HEK293 (cell line): Measurements from ENCODE around the gene PIK3R1.
A peak's percentile ranks its signal among the peaks of the same experiment; 100 is the strongest.

Source experiments
- BCL11B ChIP-seq: fragments of 450-650 bp; formaldehyde crosslinking; IDR thresholded peaks from 2 replicates; pipeline ENCODE4 v1.5.1; 2016; ENCODE audit warnings: low read depth, missing biosample characterization, missing genetic modification characterization
- KLF16 ChIP-seq: fragments of 450-650 bp; formaldehyde crosslinking; IDR thresholded peaks from 2 replicates; pipeline ENCODE4 v1.5.1; 2017; ENCODE audit warnings: missing biosample characterization, missing genetic modification characterization
- TRIM28 ChIP-seq: IDR thresholded peaks from 2 replicates; pipeline ENCODE4 v1.6.1; 2011; ENCODE audit warnings: low read length, control low read depth, borderline replicate concordance
- ZFP69B ChIP-seq: fragments of 450-650 bp; formaldehyde crosslinking; IDR thresholded peaks from 2 replicates; pipeline ENCODE4 v1.5.1; 2016; ENCODE audit warnings: missing biosample characterization, missing genetic modification characterization
- ZNF10 ChIP-seq: fragments of 450-650 bp; formaldehyde crosslinking; IDR thresholded peaks from 2 replicates; pipeline ENCODE4 v1.5.1; 2017; ENCODE audit warnings: missing biosample characterization, missing genetic modification characterization
- ZNF16 ChIP-seq: fragments of 450-650 bp; formaldehyde crosslinking; IDR thresholded peaks from 2 replicates; pipeline ENCODE4 v1.5.1; 2016; ENCODE audit warnings: low read depth, missing biosample characterization, missing genetic modification characterization
- ZNF324 ChIP-seq: fragments of 450-650 bp; formaldehyde crosslinking; IDR thresholded peaks from 2 replicates; pipeline ENCODE4 v1.5.1; 2016; ENCODE audit warnings: missing biosample characterization, missing genetic modification characterization
- ZNF768 ChIP-seq: fragments of 450-650 bp; formaldehyde crosslinking; IDR thresholded peaks from 2 replicates; pipeline ENCODE4 v1.5.1; 2018; ENCODE audit warnings: missing biosample characterization, mild to moderate bottlenecking, missing genetic modification characterization
- TF ChIP-seq, protein P1 (sequence below): fragments of 450-650 bp; formaldehyde crosslinking; IDR thresholded peaks from 2 replicates; pipeline ENCODE4 v1.5.1; 2016; ENCODE audit warnings: missing biosample characterization, missing genetic modification characterization, borderline replicate concordance
- TF ChIP-seq, protein P2 (sequence below): fragments of 450-650 bp; formaldehyde crosslinking; IDR thresholded peaks from 2 replicates; pipeline ENCODE4 v1.5.1; 2016; ENCODE audit warnings: missing biosample characterization, missing genetic modification characterization
- TF ChIP-seq, protein P3 (sequence below): fragments of 450-650 bp; formaldehyde crosslinking; IDR thresholded peaks from 2 replicates; pipeline ENCODE4 v1.5.1; 2016; ENCODE audit warnings: missing biosample characterization, missing genetic modification characterization
- TF ChIP-seq, protein P4 (sequence below): fragments of 450-650 bp; formaldehyde crosslinking; IDR thresholded peaks from 2 replicates; pipeline ENCODE4 v1.5.1; 2016; ENCODE audit warnings: missing biosample characterization, missing genetic modification characterization
- TF ChIP-seq, protein P5 (sequence below): fragments of 450-650 bp; formaldehyde crosslinking; IDR thresholded peaks from 2 replicates; pipeline ENCODE4 v1.5.1; 2016; ENCODE audit warnings: missing biosample characterization, missing genetic modification characterization
- TF ChIP-seq, protein P6 (sequence below): fragments of 450-650 bp; formaldehyde crosslinking; IDR thresholded peaks from 2 replicates; pipeline ENCODE4 v1.5.1; 2016; ENCODE audit warnings: missing biosample characterization, missing genetic modification characterization
- TF ChIP-seq, protein P7 (sequence below): fragments of 450-650 bp; formaldehyde crosslinking; IDR thresholded peaks from 2 replicates; pipeline ENCODE4 v1.5.1; 2017; ENCODE audit warnings: missing biosample characterization, mild to moderate bottlenecking, missing genetic modification characterization, moderate library complexity
- TF ChIP-seq, protein P8 (sequence below): fragments of 450-650 bp; formaldehyde crosslinking; conservative IDR thresholded peaks from 2 replicates; pipeline ENCODE4 v1.5.1; 2016; ENCODE audit warnings: low read depth, missing biosample characterization, missing genetic modification characterization

PIK3R1 gene

DNA sequence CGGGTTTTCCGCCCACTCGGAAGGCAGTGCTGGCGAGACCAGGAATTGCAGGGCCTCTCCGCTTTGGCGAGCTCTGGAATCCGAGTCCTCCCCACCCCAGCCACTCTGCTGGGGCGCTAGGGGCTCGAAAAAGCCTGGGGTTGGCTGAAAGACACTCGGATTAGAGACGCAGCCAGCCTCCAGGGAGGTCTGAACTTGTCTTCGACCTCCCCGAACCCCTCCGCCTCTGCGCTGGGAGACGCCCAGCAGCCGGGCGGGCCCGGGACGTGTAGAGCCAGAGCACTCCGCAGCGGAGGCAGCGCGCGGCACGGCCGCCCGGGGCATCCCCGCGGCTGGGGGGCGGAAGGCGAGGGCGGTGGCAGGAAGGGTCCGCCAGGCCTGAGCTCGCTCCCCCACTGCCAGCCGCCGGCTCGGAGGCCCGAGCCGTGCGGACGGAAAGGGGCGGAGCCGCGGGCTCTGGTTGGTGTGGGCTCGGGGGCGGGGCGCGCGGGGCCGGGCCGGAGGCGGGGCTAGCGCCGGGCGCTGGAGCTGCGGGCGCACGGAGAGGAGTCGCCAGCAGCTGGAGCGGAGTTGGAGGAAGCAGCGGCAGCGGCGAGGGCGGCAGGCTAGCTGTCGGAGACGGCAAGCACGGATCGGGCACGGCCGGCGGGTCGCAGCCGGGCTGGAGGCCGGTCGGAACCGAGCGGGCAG lies at the start of gene PIK3R1 (continued):
- TF ChIP-seq, protein P1, sequence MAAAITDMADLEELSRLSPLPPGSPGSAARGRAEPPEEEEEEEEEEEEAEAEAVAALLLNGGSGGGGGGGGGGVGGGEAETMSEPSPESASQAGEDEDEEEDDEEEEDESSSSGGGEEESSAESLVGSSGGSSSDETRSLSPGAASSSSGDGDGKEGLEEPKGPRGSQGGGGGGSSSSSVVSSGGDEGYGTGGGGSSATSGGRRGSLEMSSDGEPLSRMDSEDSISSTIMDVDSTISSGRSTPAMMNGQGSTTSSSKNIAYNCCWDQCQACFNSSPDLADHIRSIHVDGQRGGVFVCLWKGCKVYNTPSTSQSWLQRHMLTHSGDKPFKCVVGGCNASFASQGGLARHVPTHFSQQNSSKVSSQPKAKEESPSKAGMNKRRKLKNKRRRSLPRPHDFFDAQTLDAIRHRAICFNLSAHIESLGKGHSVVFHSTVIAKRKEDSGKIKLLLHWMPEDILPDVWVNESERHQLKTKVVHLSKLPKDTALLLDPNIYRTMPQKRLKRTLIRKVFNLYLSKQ (tag by site-specific recombination), result no peak
- TF ChIP-seq BCL11B (tag by site-specific recombination), result 0 out of 2 replicates have a peak, but pooled peaks have one; percentile 2
- TF ChIP-seq, protein P2, sequence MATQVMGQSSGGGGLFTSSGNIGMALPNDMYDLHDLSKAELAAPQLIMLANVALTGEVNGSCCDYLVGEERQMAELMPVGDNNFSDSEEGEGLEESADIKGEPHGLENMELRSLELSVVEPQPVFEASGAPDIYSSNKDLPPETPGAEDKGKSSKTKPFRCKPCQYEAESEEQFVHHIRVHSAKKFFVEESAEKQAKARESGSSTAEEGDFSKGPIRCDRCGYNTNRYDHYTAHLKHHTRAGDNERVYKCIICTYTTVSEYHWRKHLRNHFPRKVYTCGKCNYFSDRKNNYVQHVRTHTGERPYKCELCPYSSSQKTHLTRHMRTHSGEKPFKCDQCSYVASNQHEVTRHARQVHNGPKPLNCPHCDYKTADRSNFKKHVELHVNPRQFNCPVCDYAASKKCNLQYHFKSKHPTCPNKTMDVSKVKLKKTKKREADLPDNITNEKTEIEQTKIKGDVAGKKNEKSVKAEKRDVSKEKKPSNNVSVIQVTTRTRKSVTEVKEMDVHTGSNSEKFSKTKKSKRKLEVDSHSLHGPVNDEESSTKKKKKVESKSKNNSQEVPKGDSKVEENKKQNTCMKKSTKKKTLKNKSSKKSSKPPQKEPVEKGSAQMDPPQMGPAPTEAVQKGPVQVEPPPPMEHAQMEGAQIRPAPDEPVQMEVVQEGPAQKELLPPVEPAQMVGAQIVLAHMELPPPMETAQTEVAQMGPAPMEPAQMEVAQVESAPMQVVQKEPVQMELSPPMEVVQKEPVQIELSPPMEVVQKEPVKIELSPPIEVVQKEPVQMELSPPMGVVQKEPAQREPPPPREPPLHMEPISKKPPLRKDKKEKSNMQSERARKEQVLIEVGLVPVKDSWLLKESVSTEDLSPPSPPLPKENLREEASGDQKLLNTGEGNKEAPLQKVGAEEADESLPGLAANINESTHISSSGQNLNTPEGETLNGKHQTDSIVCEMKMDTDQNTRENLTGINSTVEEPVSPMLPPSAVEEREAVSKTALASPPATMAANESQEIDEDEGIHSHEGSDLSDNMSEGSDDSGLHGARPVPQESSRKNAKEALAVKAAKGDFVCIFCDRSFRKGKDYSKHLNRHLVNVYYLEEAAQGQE (tag by site-specific recombination), result 0 out of 2 replicates have a peak, but pooled peaks have one; percentile 23
- peak; percentile 26; the same call in 1 of the 2 replicates for TF ChIP-seq ZNF16 (tag by site-specific recombination)
- TF ChIP-seq, protein P3, sequence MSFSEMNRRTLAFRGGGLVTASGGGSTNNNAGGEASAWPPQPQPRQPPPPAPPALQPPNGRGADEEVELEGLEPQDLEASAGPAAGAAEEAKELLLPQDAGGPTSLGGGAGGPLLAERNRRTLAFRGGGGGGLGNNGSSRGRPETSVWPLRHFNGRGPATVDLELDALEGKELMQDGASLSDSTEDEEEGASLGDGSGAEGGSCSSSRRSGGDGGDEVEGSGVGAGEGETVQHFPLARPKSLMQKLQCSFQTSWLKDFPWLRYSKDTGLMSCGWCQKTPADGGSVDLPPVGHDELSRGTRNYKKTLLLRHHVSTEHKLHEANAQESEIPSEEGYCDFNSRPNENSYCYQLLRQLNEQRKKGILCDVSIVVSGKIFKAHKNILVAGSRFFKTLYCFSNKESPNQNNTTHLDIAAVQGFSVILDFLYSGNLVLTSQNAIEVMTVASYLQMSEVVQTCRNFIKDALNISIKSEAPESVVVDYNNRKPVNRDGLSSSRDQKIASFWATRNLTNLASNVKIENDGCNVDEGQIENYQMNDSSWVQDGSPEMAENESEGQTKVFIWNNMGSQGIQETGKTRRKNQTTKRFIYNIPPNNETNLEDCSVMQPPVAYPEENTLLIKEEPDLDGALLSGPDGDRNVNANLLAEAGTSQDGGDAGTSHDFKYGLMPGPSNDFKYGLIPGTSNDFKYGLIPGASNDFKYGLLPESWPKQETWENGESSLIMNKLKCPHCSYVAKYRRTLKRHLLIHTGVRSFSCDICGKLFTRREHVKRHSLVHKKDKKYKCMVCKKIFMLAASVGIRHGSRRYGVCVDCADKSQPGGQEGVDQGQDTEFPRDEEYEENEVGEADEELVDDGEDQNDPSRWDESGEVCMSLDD, result peak; percentile 42; the same call in 1 of the 2 replicates
- TF ChIP-seq, protein P4, sequence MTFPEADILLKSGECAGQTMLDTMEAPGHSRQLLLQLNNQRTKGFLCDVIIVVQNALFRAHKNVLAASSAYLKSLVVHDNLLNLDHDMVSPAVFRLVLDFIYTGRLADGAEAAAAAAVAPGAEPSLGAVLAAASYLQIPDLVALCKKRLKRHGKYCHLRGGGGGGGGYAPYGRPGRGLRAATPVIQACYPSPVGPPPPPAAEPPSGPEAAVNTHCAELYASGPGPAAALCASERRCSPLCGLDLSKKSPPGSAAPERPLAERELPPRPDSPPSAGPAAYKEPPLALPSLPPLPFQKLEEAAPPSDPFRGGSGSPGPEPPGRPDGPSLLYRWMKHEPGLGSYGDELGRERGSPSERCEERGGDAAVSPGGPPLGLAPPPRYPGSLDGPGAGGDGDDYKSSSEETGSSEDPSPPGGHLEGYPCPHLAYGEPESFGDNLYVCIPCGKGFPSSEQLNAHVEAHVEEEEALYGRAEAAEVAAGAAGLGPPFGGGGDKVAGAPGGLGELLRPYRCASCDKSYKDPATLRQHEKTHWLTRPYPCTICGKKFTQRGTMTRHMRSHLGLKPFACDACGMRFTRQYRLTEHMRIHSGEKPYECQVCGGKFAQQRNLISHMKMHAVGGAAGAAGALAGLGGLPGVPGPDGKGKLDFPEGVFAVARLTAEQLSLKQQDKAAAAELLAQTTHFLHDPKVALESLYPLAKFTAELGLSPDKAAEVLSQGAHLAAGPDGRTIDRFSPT, result peak; percentile 94
- TF ChIP-seq, protein P5, sequence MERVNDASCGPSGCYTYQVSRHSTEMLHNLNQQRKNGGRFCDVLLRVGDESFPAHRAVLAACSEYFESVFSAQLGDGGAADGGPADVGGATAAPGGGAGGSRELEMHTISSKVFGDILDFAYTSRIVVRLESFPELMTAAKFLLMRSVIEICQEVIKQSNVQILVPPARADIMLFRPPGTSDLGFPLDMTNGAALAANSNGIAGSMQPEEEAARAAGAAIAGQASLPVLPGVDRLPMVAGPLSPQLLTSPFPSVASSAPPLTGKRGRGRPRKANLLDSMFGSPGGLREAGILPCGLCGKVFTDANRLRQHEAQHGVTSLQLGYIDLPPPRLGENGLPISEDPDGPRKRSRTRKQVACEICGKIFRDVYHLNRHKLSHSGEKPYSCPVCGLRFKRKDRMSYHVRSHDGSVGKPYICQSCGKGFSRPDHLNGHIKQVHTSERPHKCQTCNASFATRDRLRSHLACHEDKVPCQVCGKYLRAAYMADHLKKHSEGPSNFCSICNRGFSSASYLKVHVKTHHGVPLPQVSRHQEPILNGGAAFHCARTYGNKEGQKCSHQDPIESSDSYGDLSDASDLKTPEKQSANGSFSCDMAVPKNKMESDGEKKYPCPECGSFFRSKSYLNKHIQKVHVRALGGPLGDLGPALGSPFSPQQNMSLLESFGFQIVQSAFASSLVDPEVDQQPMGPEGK (tag by site-specific recombination), result peak; percentile 95
- peak; percentile 39 for TF ChIP-seq ZFP69B (tag by site-specific recombination)
- TF ChIP-seq ZNF768, result 0 out of 2 replicates have a peak, but pooled peaks have one; percentile 21
- TF ChIP-seq, protein P6, sequence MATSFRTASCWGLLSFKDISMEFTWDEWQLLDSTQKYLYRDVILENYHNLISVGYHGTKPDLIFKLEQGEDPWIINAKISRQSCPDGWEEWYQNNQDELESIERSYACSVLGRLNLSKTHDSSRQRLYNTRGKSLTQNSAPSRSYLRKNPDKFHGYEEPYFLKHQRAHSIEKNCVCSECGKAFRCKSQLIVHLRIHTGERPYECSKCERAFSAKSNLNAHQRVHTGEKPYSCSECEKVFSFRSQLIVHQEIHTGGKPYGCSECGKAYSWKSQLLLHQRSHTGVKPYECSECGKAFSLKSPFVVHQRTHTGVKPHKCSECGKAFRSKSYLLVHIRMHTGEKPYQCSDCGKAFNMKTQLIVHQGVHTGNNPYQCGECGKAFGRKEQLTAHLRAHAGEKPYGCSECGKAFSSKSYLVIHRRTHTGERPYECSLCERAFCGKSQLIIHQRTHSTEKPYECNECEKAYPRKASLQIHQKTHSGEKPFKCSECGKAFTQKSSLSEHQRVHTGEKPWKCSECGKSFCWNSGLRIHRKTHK, result no peak
- TF ChIP-seq KLF16 (tag by site-specific recombination), result peak; percentile 39; the same call in 1 of the 2 replicates
- no peak for TF ChIP-seq TRIM28
- peak; percentile 76; the same call in 1 of the 2 replicates for TF ChIP-seq ZNF324 (tag by site-specific recombination)
- TF ChIP-seq, protein P7, sequence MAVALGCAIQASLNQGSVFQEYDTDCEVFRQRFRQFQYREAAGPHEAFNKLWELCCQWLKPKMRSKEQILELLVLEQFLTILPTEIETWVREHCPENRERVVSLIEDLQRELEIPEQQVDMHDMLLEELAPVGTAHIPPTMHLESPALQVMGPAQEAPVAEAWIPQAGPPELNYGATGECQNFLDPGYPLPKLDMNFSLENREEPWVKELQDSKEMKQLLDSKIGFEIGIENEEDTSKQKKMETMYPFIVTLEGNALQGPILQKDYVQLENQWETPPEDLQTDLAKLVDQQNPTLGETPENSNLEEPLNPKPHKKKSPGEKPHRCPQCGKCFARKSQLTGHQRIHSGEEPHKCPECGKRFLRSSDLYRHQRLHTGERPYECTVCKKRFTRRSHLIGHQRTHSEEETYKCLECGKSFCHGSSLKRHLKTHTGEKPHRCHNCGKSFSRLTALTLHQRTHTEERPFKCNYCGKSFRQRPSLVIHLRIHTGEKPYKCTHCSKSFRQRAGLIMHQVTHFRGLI (tag by site-specific recombination), result peak; percentile 83
- TF ChIP-seq, protein P8, sequence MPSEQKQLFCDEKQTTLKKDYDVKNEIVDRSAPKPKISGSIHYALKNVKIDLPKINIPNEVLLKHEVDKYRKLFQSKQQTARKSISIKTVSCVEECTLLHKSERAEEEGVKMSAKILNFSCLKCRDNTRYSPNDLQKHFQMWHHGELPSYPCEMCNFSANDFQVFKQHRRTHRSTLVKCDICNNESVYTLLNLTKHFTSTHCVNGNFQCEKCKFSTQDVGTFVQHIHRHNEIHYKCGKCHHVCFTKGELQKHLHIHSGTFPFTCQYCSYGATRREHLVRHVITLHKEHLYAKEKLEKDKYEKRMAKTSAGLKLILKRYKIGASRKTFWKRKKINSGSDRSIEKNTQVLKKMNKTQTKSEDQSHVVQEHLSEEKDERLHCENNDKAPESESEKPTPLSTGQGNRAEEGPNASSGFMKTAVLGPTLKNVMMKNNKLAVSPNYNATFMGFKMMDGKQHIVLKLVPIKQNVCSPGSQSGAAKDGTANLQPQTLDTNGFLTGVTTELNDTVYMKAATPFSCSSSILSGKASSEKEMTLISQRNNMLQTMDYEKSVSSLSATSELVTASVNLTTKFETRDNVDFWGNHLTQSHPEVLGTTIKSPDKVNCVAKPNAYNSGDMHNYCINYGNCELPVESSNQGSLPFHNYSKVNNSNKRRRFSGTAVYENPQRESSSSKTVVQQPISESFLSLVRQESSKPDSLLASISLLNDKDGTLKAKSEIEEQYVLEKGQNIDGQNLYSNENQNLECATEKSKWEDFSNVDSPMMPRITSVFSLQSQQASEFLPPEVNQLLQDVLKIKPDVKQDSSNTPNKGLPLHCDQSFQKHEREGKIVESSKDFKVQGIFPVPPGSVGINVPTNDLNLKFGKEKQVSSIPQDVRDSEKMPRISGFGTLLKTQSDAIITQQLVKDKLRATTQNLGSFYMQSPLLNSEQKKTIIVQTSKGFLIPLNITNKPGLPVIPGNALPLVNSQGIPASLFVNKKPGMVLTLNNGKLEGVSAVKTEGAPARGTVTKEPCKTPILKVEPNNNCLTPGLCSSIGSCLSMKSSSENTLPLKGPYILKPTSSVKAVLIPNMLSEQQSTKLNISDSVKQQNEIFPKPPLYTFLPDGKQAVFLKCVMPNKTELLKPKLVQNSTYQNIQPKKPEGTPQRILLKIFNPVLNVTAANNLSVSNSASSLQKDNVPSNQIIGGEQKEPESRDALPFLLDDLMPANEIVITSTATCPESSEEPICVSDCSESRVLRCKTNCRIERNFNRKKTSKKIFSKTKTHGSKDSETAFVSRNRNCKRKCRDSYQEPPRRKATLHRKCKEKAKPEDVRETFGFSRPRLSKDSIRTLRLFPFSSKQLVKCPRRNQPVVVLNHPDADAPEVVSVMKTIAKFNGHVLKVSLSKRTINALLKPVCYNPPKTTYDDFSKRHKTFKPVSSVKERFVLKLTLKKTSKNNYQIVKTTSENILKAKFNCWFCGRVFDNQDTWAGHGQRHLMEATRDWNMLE (tag by site-specific recombination), result no peak
- TF ChIP-seq ZNF10 (tag by site-specific recombination), result peak; percentile 16; the same call in 1 of the 2 replicates
